Measurements from ENCODE around the gene SARDH. TPM values are rescaled to one million over a fixed set of nuclear protein-coding genes. Genes with fewer than 3 reads are reported as not detected.
A peak's percentile ranks its signal among the peaks of the same experiment; 100 is the strongest.

The SARDH gene
- total RNA-seq, 2 experiments from 2014 or later = 17.7 to 18.5 TPM

GRCh38 chr9:133711428-133712220 lies 26.5 kb downstream of the SARDH start:
- ATAC-seq (ENCODE audit: poor library complexity) (no peak), DNase-seq (peak in 2 of 14 experiments; percentile 2 to 21)
- H3K27me3 ChIP-seq (ENCODE audit: control insufficient read depth in 1 of 2, insufficient read depth in 2 of 2, low read length in 2 of 2) = no peaks in the 10 kb centered on the region
- no peaks in the 10 kb centered on the region for H3K36me3 ChIP-seq (ENCODE audit: insufficient read depth, low read length)
- TF ChIP-seq, protein P1, sequence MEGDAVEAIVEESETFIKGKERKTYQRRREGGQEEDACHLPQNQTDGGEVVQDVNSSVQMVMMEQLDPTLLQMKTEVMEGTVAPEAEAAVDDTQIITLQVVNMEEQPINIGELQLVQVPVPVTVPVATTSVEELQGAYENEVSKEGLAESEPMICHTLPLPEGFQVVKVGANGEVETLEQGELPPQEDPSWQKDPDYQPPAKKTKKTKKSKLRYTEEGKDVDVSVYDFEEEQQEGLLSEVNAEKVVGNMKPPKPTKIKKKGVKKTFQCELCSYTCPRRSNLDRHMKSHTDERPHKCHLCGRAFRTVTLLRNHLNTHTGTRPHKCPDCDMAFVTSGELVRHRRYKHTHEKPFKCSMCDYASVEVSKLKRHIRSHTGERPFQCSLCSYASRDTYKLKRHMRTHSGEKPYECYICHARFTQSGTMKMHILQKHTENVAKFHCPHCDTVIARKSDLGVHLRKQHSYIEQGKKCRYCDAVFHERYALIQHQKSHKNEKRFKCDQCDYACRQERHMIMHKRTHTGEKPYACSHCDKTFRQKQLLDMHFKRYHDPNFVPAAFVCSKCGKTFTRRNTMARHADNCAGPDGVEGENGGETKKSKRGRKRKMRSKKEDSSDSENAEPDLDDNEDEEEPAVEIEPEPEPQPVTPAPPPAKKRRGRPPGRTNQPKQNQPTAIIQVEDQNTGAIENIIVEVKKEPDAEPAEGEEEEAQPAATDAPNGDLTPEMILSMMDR (IDR thresholded peaks at IDR 0.05) = no peak
- H3K4me3 ChIP-seq (ENCODE audit: low read length) = no peak overlapping the region
- Mint-ChIP-seq H3K4me3 (no peak overlapping the region), H3K27me3 (no peaks in the 10 kb centered on the region), H3K27ac (no peak overlapping the region), H3K4me1 (ENCODE audit: low read depth) (peaks cover 27% of the 10 kb centered on the region), H3K36me3 (ENCODE audit: low read depth) (no peaks in the 10 kb centered on the region), H3K9me3 (no peaks in the 10 kb centered on the region)
- CTCF ChIA-PET = no interaction called here
- POLR2A ChIA-PET = no interaction called here
- peaks cover 52% of the 10 kb centered on the region for H3K4me1 ChIP-seq (ENCODE audit: insufficient read depth, low read length)
- no peak overlapping the region for H3K27ac ChIP-seq (ENCODE audit: low read depth in 1 of 2, low read length in 2 of 2)
- intact Hi-C loops (cut with DNase I, micrococcal nuclease) = no loop called here
- no peaks in the 10 kb centered on the region for H3K9me3 ChIP-seq (ENCODE audit: control insufficient read depth in 1 of 2, insufficient read depth in 1 of 2, low read length in 2 of 2)

DNA sequence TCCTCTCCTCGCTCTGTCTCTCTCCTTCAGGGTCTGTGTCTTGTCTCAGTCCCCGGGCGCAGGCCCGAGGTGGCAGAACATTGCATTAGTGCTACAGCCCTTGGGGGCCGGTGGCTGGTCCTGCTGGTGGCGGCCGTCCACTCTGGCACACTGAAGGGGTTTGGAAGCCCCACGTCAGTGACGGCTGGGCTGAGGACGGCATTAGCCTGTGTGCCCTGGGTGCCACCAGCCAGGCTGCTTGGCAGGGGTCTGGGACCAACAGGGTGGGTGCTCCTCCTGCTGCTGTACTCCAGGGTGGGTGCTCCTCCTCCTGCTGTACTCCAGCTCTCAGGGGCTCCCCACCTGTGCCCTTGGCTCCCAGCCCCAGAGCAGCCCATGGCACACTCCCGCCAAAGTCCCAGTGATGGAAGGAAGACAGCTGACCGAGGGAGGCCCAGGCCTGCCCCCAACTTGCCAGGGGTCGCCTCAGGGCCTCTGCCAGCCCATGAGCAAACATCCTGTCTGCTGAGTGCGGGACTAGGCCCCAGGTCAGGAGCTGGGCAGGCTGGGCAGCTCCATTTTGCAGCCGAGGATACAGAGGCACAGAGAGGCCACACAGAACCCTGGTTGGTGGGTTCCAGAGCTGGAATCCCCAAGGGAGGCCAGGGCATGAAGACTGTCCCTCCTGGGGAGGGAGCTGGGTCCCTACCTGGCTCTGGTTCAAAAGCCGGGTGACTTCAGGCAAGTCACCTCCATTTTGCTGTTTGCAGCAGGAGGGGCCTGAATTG lies 27.3 kb downstream of the SARDH start:
- Mint-ChIP-seq H3K4me1 (ENCODE audit: low read depth) (peaks cover 32% of the 10 kb centered on the region), H3K27ac (no peak overlapping the region), H3K27me3 (no peaks in the 10 kb centered on the region), H3K9me3 (no peaks in the 10 kb centered on the region), H3K4me3 (peak overlapping the region; percentile 51), H3K36me3 (ENCODE audit: low read depth) (no peaks in the 10 kb centered on the region)
- ChIA-PET POLR2A (no interaction called here), CTCF (no interaction called here)
- H3K36me3 ChIP-seq (ENCODE audit: insufficient read depth, low read length) = no peaks in the 10 kb centered on the region
- intact Hi-C loops (cut with DNase I, micrococcal nuclease) = no loop called here
- no peak overlapping the region for H3K27ac ChIP-seq (ENCODE audit: low read depth in 1 of 2, low read length in 2 of 2)
- H3K4me3 ChIP-seq (ENCODE audit: low read length) = no peak overlapping the region
- DNase-seq (peak in 3 of 14 experiments; percentile 2 to 16 (median 2)), ATAC-seq (ENCODE audit: poor library complexity) (no peak)
- TF ChIP-seq, protein P1 (IDR thresholded peaks at IDR 0.05) = no peak
- H3K27me3 ChIP-seq (ENCODE audit: control insufficient read depth in 1 of 2, insufficient read depth in 2 of 2, low read length in 2 of 2) = no peaks in the 10 kb centered on the region
- peaks cover 53% of the 10 kb centered on the region for H3K4me1 ChIP-seq (ENCODE audit: insufficient read depth, low read length)
- no peaks in the 10 kb centered on the region for H3K9me3 ChIP-seq (ENCODE audit: control insufficient read depth in 1 of 2, insufficient read depth in 1 of 2, low read length in 2 of 2)

DNA sequence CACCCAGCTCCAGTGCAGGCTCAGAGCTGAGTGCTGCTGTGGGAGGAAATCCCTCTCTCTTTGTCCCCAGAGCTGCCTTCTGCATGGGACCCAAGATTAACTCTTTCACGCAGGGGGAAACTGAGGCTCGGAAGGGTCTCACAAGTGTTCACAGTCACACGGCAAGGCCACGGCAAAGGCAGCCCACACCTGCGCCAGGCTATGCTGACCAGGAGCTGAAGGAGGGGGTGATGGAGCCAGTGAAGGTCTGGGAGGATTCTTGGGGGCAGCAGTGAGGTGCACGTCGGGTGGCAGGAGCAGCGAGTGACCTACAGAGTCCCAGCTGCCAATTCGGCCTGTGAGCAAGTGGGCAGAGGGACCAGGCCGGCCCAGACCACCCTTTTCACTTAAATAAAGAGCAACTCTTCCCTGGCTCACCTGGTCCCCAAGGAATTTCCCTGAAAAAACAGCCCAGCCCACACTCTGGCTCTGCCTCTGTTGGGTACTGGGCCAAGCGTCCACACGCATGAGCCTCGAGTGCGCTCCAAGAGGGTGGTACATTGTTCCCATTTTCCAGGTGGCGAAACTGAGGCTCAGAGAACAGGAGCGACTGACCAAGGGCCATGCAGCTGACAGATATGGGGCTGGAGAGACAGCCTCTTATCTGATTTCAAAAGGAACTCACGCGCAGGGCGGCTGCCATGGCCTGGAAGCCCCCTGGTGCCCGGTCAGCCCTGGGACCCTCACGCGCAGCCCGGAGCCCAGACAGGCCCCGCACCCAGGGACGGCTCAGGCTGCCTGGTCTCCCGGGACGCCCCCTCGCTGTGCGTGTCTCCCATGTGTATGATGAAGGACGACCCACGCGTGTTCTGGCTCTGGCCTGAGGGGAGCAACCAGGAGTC lies 28.2 kb downstream of the SARDH start:
- H3K27me3 ChIP-seq (ENCODE audit: control insufficient read depth in 1 of 2, insufficient read depth in 2 of 2, low read length in 2 of 2) = no peaks in the 10 kb centered on the region
- peak overlapping the region; percentile 85 for H3K27ac Mint-ChIP-seq

More for the DNA sequence above, 28.2 kb downstream of the SARDH start:
- ChIA-PET CTCF (interaction anchor here (1.4 kb wide), 1 partner anchor 54 kb away, joined by 6 read pairs; no protein-coding TSS in a partner anchor), POLR2A (interaction anchor here (1.1 to 1.7 kb wide), 2 partner anchors 9 to 26 kb away, joined by 5 to 12 read pairs; no protein-coding TSS in a partner anchor)
- TF ChIP-seq, protein P1 (IDR thresholded peaks at IDR 0.05) = no peak
- Mint-ChIP-seq H3K4me3 (peak overlapping the region; percentile 60), H3K4me1 (ENCODE audit: low read depth) (peaks cover 34% of the 10 kb centered on the region), H3K36me3 (ENCODE audit: low read depth) (no peaks in the 10 kb centered on the region), H3K9me3 (no peaks in the 10 kb centered on the region), H3K27me3 (no peaks in the 10 kb centered on the region)
- H3K4me3 ChIP-seq (ENCODE audit: low read length) = no peak overlapping the region
- peaks cover 0 to under 1% of the 10 kb centered on the region in 2 experiments for H3K9me3 ChIP-seq (ENCODE audit: control insufficient read depth in 1 of 2, insufficient read depth in 1 of 2, low read length in 2 of 2)
- H3K36me3 ChIP-seq (ENCODE audit: insufficient read depth, low read length) = no peaks in the 10 kb centered on the region
- H3K4me1 ChIP-seq (ENCODE audit: insufficient read depth, low read length) = peaks cover 50% of the 10 kb centered on the region
- ATAC-seq (ENCODE audit: poor library complexity) (no peak), DNase-seq (peak in 2 of 14 experiments; percentile 10 to 20)
- no peak overlapping the region for H3K27ac ChIP-seq (ENCODE audit: low read depth in 1 of 2, low read length in 2 of 2)
- intact Hi-C loops (cut with DNase I, micrococcal nuclease) = loop anchor here in 1 of 2 experiments (5.0 kb wide), 1 partner anchor 98 kb away; no protein-coding TSS in a partner anchor

Data from CD4-positive, alpha-beta T cell (primary cell).